GM06990 (cell line): ENCODE data around the gene MGAT5.
A peak's percentile ranks its signal among the peaks of the same experiment; 100 is the strongest.

Experiments used
- DNase-seq: peaks from one replicate; pipeline ENCODE4 v3.0.0-alpha.2; 2011; ENCODE audit not compliant: insufficient read length; ENCODE audit errors: extremely low read depth
- H3K27me3 ChIP-seq: replicated peaks from 2 replicates; pipeline ENCODE4 v1.6.0; 2011; ENCODE audit warnings: low read length; ENCODE audit not compliant: control insufficient read depth, insufficient read depth
- H3K36me3 ChIP-seq: 2 replicates; pipeline ENCODE4 v1.5.1; 2011; ENCODE audit warnings: low read length; ENCODE audit not compliant: control insufficient read depth, insufficient read depth
- H3K4me3 ChIP-seq: replicated peaks from 2 replicates; pipeline ENCODE4 v1.5.1; 2011; ENCODE audit warnings: low read depth, mild to moderate bottlenecking, control low read depth, low read length
- CTCF ChIP-seq: IDR thresholded peaks from 2 replicates; pipeline ENCODE4 v1.5.1; 2011; ENCODE audit warnings: low read length, control low read depth, mild to moderate bottlenecking, inconsistent platforms; ENCODE audit not compliant: insufficient read depth, poor library complexity, severe bottlenecking

The MGAT5 gene

GRCh38 chr2:134249755-134250154 lies 4.1 kb upstream of the MGAT5 start:
- H3K27me3 ChIP-seq, result no peaks in the 10 kb centered on the region
- no peak overlapping the region for H3K4me3 ChIP-seq
- no peak for DNase-seq
- peaks cover 5% of the 10 kb centered on the region for H3K36me3 ChIP-seq
- no peak for TF ChIP-seq CTCF

GRCh38 chr2:134250840-134251461 lies 2.9 kb upstream of the MGAT5 start:
- TF ChIP-seq CTCF, result no peak
- no peak for DNase-seq
- peaks cover 5% of the 10 kb centered on the region for H3K36me3 ChIP-seq
- H3K4me3 ChIP-seq, result no peak overlapping the region
- no peaks in the 10 kb centered on the region for H3K27me3 ChIP-seq

DNA sequence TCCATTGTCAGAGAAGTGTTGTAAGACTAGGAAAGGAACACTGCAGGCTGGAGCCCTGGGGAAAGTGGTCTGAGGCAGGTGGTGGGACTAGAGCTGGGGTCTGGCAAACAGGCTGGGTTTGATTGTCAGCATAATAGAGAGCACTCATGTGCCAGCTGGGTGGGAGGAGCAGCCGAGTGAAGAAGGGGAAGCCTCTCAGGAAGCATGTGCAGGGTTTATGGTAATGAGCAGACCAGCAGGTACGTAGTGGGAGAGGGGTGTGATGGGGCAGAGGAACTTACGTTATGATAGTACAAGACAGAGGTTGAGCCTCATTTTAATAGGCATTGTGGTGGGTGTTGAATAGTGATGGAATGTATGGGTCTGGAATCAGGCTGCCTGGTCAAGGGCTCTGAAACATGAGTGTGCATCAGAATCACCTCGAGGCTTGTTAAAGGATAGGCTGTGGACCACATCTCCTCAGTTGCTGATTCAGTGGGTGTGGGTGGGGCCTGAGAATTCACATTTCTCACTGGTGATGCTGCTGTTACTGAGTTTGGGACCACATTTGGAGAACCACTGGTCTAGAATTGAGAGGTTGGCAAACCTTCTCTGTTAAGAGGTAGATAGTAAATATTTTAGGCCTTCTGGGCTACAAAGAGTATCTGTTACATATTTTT lies 1.7 kb upstream of the MGAT5 start:
- no peak for TF ChIP-seq CTCF
- Histone ChIP-seq H3K4me3 (no peak overlapping the region), H3K27me3 (no peaks in the 10 kb centered on the region), H3K36me3 (peaks cover 7% of the 10 kb centered on the region)
- DNase-seq, result no peak

DNA sequence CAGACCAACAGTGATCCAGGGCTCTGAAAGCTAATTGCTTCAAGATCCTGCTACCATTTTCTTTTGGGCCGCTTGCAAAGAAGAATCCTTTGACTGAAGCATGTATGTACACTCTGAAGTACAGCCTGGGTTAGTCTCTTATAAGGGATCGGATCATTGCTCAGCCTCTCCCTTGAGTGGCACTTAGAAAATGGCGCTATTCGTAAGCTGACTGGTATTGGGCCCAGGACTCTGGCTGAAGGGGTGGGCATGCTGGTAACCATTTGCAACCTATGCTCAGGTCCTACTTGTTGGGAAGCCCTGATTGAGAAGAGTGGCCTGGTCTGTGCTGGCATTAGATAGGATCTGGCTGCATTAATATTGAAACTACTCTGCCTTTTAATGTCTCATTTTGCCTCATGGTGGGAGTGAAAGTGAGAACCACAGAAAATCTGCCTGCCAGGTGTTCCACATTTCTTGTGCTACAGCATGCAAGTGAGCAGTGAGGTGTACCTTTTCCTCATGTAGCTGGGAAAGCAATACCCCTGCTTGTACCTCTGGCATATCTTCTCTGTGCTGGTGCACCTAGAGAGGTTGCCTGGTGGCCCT lies 661 bp upstream of the MGAT5 start:
- Histone ChIP-seq H3K27me3 (no peaks in the 10 kb centered on the region), H3K36me3 (peaks cover 7% of the 10 kb centered on the region), H3K4me3 (no peak overlapping the region)
- TF ChIP-seq CTCF, result no peak
- peak; percentile 69 for DNase-seq

- Histone ChIP-seq H3K36me3 (peaks cover 10% of the 10 kb centered on the region), H3K4me3 (peak overlapping the region; percentile 41), H3K27me3 (no peaks in the 10 kb centered on the region)
- no peak for TF ChIP-seq CTCF
- DNase-seq, result no peak
Observed at GRCh38 chr2:134254824-134255223, 952 bp downstream of the MGAT5 start.
